OCI-LY7 (cell line): ENCODE measurements around the gene FAM241A. TPM values are rescaled to one million over a fixed set of nuclear protein-coding genes. Genes with fewer than 3 reads are reported as not detected.

Experiments used
- BruUV-seq: library from RNA; stranded (reverse); fragments of 400-500 nt; replicated peaks from 2 replicates; lab custom pipeline; 2021; lab: Mats Ljungman, UMichigan
- CTCF ChIA-PET: fragments of 300-600 bp; sonication (Branson Sonifier 250); formaldehyde crosslinking; loops from one replicate; lab custom pipeline; 2022; ENCODE audit warnings: antibody characterized with exemption; ENCODE audit not compliant: unreplicated experiment; lab: Charles Lee
- POLR2A ChIA-PET: fragments of 300-600 bp; sonication (Branson Sonifier 250); formaldehyde crosslinking; loops from one replicate; lab custom pipeline; 2022; ENCODE audit warnings: antibody characterized with exemption; lab: Charles Lee
- DNase-seq: peaks from one replicate; pipeline ENCODE4 v3.0.0-alpha.2; 2015; ENCODE audit warnings: low spot score
- H2AFZ ChIP-seq: fragments of 200-600 bp; sonication (generic), shearing (Covaris generic); 2 replicates; pipeline ENCODE4 v1.6.1; 2014; ENCODE audit warnings: mild to moderate bottlenecking, antibody characterized with exemption, low read length, moderate library complexity
- H3K27ac ChIP-seq: fragments of 200-600 bp; sonication (generic); 2 replicates; pipeline ENCODE4 v1.5.1; 2014; ENCODE audit warnings: mixed run types, low read depth, mild to moderate bottlenecking, moderate library complexity, low read length, inconsistent platforms; ENCODE audit not compliant: poor library complexity, severe bottlenecking
- H3K36me3 ChIP-seq: fragments of 200-600 bp; sonication (generic); 2 replicates; pipeline ENCODE4 v1.6.1; 2014; ENCODE audit warnings: mild to moderate bottlenecking, antibody characterized with exemption, low read length, moderate library complexity, mixed read lengths; ENCODE audit not compliant: insufficient read depth
- H3K4me1 ChIP-seq: fragments of 200-600 bp; sonication (generic); 2 replicates; pipeline ENCODE4 v1.5.1; 2014; ENCODE audit warnings: mild to moderate bottlenecking, low read length; ENCODE audit not compliant: insufficient read depth, poor library complexity, severe bottlenecking
- H3K4me2 ChIP-seq: fragments of 200-600 bp; sonication (generic); 2 replicates; pipeline ENCODE4 v1.6.1; 2014; ENCODE audit warnings: mild to moderate bottlenecking, low read length
- H3K4me3 ChIP-seq: fragments of 200-600 bp; sonication (generic); 2 replicates; pipeline ENCODE4 v1.5.1; 2014; ENCODE audit warnings: mild to moderate bottlenecking, low read depth, low read length; ENCODE audit not compliant: poor library complexity, severe bottlenecking
- H3K79me2 ChIP-seq: fragments of 200-600 bp; sonication (generic); 2 replicates; pipeline ENCODE4 v1.6.1; 2016; ENCODE audit warnings: low read depth, mild to moderate bottlenecking, low read length, moderate library complexity, mixed read lengths; ENCODE audit not compliant: insufficient read depth
- H3K9me2 ChIP-seq: fragments of 200-600 bp; sonication (generic); 2 replicates; pipeline ENCODE4 v1.6.1; 2016; ENCODE audit warnings: mild to moderate bottlenecking, low read length, mixed read lengths; ENCODE audit not compliant: insufficient read depth
- H3K9me3 ChIP-seq: fragments of 200-600 bp; sonication (generic); 2 replicates; pipeline ENCODE4 v1.6.1; 2014; ENCODE audit warnings: mild to moderate bottlenecking, mixed run types, low read length, mixed read lengths
- H4K20me1 ChIP-seq: fragments of 200-600 bp; sonication (generic); 2 replicates; pipeline ENCODE4 v1.6.1; 2014; ENCODE audit warnings: mild to moderate bottlenecking, antibody characterized with exemption, low read length, moderate library complexity, mixed read lengths; ENCODE audit not compliant: insufficient read depth
- EZH2phosphoT487 ChIP-seq: fragments of 200-600 bp; sonication (generic); IDR thresholded peaks from 2 replicates; pipeline ENCODE4 v1.6.1; 2018; ENCODE audit warnings: low read depth, borderline replicate concordance, mild to moderate bottlenecking, mixed run types, antibody characterized with exemption, low read length, moderate library complexity, mixed read lengths
- intact Hi-C: fragments of 100-400 bp; cut with micrococcal nuclease; formaldehyde crosslinking; loops from one replicate; pipeline ENCODE4 v1.10.0; 2022; ENCODE audit not compliant: unreplicated experiment
- total RNA-seq, 2 experiments: library from RNA; depleted of rRNA in 1 of 2; stranded (reverse); fragments of >200 nt in 1 of 2; shearing (Covaris generic) in 1 of 2; gene quantifications; 2 replicates each; pipeline ENCODE4 v1.2.3, GENCODE V29; 2014 to 2022
- TF ChIP-seq, protein P1 (sequence below): fragments of 200-600 bp; sonication (generic); conservative IDR thresholded peaks from 2 replicates; pipeline ENCODE4 v1.5.1; 2014; ENCODE audit warnings: mild to moderate bottlenecking, antibody characterized with exemption, low read length, moderate library complexity, mixed read lengths

Gene FAM241A
- total RNA-seq, 2 experiments from 2014 or later: 2.5 to 9.5 TPM

DNA sequence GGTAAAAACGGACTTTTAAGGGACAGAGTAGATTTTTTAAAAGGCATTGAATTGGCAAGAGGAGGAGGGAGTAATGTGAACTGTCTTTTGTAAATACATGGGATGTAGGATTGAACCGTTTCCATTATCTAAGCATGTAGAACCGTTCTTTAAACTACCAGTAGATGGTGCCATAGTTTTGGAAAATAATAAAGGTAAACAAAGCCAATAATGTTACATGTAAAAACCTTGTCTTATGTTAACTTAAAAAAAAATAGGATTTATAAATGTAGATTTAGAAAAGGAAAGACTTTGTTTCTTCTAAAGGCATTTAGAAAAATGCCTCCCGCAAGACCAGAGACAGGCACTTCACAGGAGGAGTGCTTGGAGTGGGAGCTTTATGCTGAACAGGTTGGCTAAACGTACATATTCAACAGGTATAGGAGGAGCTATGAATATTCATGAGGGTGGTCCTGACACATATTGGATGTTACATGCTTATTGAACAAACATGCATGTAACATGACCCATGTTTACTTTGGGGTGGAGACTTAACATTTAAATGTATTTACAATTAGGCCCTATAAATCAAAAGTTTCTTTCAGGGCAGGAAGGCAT is 45.5 kb upstream of the FAM241A start:
- peak overlapping the region; percentile 51 for H3K4me2 ChIP-seq
- POLR2A ChIA-PET: interaction anchor here (0.5 to 2.0 kb wide), 11 partner anchors 9 to 425 kb away, joined by 3 to 9 read pairs (median 4); no protein-coding TSS in a partner anchor
- no peaks in the 10 kb centered on the region for H4K20me1 ChIP-seq
- intact Hi-C loops: loop anchor here (1.0 to 5.0 kb wide), 7 partner anchors 45 to 665 kb away; partner anchors contain the start of gene FAM241A
- no TSS peak for BruUV-seq
- no peaks in the 10 kb centered on the region for H3K36me3 ChIP-seq
- H3K9me2 ChIP-seq: no peaks in the 10 kb centered on the region
- no peaks in the 10 kb centered on the region for H3K4me1 ChIP-seq
- peak overlapping the region; percentile 33; the same call in 1 of the 2 replicates for H2AFZ ChIP-seq
- DNase-seq: peak; percentile 63
- H3K27ac ChIP-seq: no peak overlapping the region
- no peak overlapping the region for H3K4me3 ChIP-seq
- no peaks in the 10 kb centered on the region for H3K79me2 ChIP-seq
- CTCF ChIA-PET: interaction anchor here (1.1 to 1.6 kb wide), 5 partner anchors 132 to 424 kb away, joined by 3 to 9 read pairs (median 3); no protein-coding TSS in a partner anchor
- no peaks in the 10 kb centered on the region for H3K9me3 ChIP-seq
- TF ChIP-seq, protein P1, sequence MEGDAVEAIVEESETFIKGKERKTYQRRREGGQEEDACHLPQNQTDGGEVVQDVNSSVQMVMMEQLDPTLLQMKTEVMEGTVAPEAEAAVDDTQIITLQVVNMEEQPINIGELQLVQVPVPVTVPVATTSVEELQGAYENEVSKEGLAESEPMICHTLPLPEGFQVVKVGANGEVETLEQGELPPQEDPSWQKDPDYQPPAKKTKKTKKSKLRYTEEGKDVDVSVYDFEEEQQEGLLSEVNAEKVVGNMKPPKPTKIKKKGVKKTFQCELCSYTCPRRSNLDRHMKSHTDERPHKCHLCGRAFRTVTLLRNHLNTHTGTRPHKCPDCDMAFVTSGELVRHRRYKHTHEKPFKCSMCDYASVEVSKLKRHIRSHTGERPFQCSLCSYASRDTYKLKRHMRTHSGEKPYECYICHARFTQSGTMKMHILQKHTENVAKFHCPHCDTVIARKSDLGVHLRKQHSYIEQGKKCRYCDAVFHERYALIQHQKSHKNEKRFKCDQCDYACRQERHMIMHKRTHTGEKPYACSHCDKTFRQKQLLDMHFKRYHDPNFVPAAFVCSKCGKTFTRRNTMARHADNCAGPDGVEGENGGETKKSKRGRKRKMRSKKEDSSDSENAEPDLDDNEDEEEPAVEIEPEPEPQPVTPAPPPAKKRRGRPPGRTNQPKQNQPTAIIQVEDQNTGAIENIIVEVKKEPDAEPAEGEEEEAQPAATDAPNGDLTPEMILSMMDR: peak; percentile 97
- TF ChIP-seq EZH2phosphoT487: no peak

DNA sequence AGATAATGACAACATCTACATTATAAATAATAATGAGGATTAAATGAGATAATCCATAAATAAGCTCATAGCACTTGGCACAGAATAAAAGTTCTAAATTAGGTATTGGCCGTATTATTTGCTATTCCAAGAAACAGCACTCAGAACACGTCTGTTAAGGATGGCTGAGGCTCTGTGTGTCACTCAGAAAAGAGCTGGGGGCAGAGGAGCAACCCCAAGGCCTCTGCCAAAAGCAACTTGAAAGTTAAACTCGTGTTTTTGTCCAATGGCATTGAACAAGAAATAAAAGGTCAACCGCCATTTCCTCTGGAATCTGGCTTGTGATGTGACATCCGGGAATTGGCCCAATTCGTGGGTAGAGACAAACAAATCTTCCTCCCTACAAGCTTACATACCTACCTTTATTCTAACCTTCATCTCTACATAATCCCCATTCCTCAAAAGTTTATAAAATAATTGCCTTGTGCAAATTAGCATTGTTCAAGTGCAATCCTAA is 42.3 kb upstream of the FAM241A start:
- H3K4me1 ChIP-seq: no peaks in the 10 kb centered on the region
- no peaks in the 10 kb centered on the region for H4K20me1 ChIP-seq
- ChIA-PET CTCF (no interaction called here), POLR2A (interaction anchor here (0.5 to 2.0 kb wide), 6 partner anchors 24 to 586 kb away, joined by 3 to 6 read pairs (median 4); partner anchors contain the start of gene AP1AR)
- H2AFZ ChIP-seq: no peak overlapping the region
- no peaks in the 10 kb centered on the region for H3K9me3 ChIP-seq
- no peak for DNase-seq
- H3K4me2 ChIP-seq: no peak overlapping the region
- TF ChIP-seq EZH2phosphoT487: no peak
- TF ChIP-seq, protein P1: no peak
- H3K79me2 ChIP-seq: no peaks in the 10 kb centered on the region
- no peaks in the 10 kb centered on the region for H3K9me2 ChIP-seq
- no peak overlapping the region for H3K27ac ChIP-seq
- intact Hi-C loops: loop anchor here (5.0 kb wide), 1 partner anchor 84 kb away; no protein-coding TSS in a partner anchor
- BruUV-seq: no TSS peak
- no peak overlapping the region for H3K4me3 ChIP-seq
- H3K36me3 ChIP-seq: no peaks in the 10 kb centered on the region
